K562 (cell line): Measurements from ENCODE around the gene SLCO6A1. TPM values are rescaled to one million over a fixed set of nuclear protein-coding genes. Genes with fewer than 3 reads are reported as not detected.
A peak's percentile ranks its signal among the peaks of the same experiment; 100 is the strongest.

ENCODE experiments used
- ATAC-seq: fragments of 200-7000 bp; cut with Tn5 transposase; 3 replicates; pipeline ENCODE4 v1.9.1; 2020; ENCODE audit warnings: moderate library complexity
- BruUV-seq: library from RNA; stranded (reverse); fragments of 400-500 nt; replicated peaks from 2 replicates; lab custom pipeline; 2021; lab: Mats Ljungman, UMichigan
- CTCF ChIA-PET: fragments of 300-600 bp; formaldehyde crosslinking; extraction: SDS; loops from one replicate; lab custom pipeline; 2021; ENCODE audit warnings: low intra/inter-chr PET ratio; lab: Yijun Ruan, JAX
- POLR2A ChIA-PET: fragments of 300-600, 350-650 bp; sonication (Branson Sonifier 250); formaldehyde crosslinking; extraction: SDS; loops from one replicate; lab custom pipeline; 2021; ENCODE audit warnings: antibody characterized with exemption, inconsistent platforms; lab: Yijun Ruan, JAX
- DNase-seq, 4 experiments: peaks; one replicate each; pipeline versions ENCODE4 v3.0.0 to v3.0.0-alpha.2; 2011 to 2018; ENCODE audit warnings: low spot score in 3 of 4, mixed read lengths in 3 of 4; ENCODE audit errors: extremely low read depth in 1 of 4
- FAIRE-seq: peaks from 2 replicates; lab custom pipeline; 2011; peaks lifted over from hg19 to GRCh38; lab: Jason Lieb, UNC
- H2AFZ ChIP-seq: 2 replicates; pipeline ENCODE4 v1.6.0; 2011; ENCODE audit warnings: low read depth, low read length, control low read depth, inconsistent platforms
- H3K27ac ChIP-seq: fragments of 200-600 bp; 3 replicates; pipeline ENCODE4 v1.8.0; 2011; ENCODE audit warnings: low read depth, mild to moderate bottlenecking, control low read depth, inconsistent platforms, low read length, moderate library complexity, mixed read lengths; ENCODE audit errors: extremely low read depth
- H3K27me3 ChIP-seq, 2 experiments: fragments of 300-600 bp in 1 of 2; 2 replicates in 1 of 2; 3 replicates in 1 of 2; pipeline versions ENCODE4 v1.6.0 to v1.8.0; 2011; ENCODE audit warnings: inconsistent platforms in 2 of 2, low read length in 2 of 2, mild to moderate bottlenecking in 1 of 2, mixed read lengths in 1 of 2, moderate library complexity in 1 of 2; ENCODE audit not compliant: control insufficient read depth in 2 of 2, insufficient read depth in 2 of 2
- H3K36me3 ChIP-seq: fragments of 300-600 bp; 3 replicates; pipeline ENCODE4 v1.8.0; 2011; ENCODE audit warnings: mild to moderate bottlenecking, low read length, inconsistent platforms; ENCODE audit not compliant: control insufficient read depth, insufficient read depth
- H3K4me1 ChIP-seq, 2 experiments: fragments of 200-600 bp in 1 of 2; replicated peaks in 1 of 2; 2 replicates in 1 of 2; 3 replicates in 1 of 2; pipeline versions ENCODE4 v1.5.1 to v1.8.0; 2011; ENCODE audit warnings: inconsistent platforms in 2 of 2, low read length in 2 of 2, mild to moderate bottlenecking in 1 of 2, mixed read lengths in 1 of 2, moderate library complexity in 1 of 2; ENCODE audit not compliant: control insufficient read depth in 2 of 2, insufficient read depth in 2 of 2
- H3K4me2 ChIP-seq: 2 replicates; pipeline ENCODE4 v1.6.1; 2011; ENCODE audit warnings: low read length, control low read depth, inconsistent platforms, mixed read lengths; ENCODE audit not compliant: insufficient read depth
- H3K4me3 ChIP-seq: fragments of 200-600 bp; sonication (generic), shearing (Covaris generic); 2 replicates; pipeline ENCODE4 v1.5.1; 2016; ENCODE audit warnings: control low read depth, inconsistent platforms
- H3K79me2 ChIP-seq: fragments of 200-600 bp; 3 replicates; pipeline ENCODE4 v1.8.0; 2011; ENCODE audit warnings: low read length, inconsistent platforms; ENCODE audit not compliant: control insufficient read depth, insufficient read depth
- H3K9ac ChIP-seq, 2 experiments: 2 replicates each; pipeline versions ENCODE4 v1.6.0 to v1.6.1; 2011; ENCODE audit warnings: low read depth in 2 of 2, low read length in 2 of 2, control low read depth in 1 of 2, inconsistent platforms in 1 of 2, mild to moderate bottlenecking in 1 of 2, mixed read lengths in 1 of 2; ENCODE audit not compliant: insufficient read depth in 1 of 2
- H3K9me1 ChIP-seq: one replicate; pipeline ENCODE4 v1.6.0; 2011; ENCODE audit warnings: inconsistent platforms, mild to moderate bottlenecking, low read length, moderate library complexity; ENCODE audit not compliant: control insufficient read depth, insufficient read depth
- H3K9me3 ChIP-seq: replicated peaks from 2 replicates; pipeline ENCODE4 v1.5.1; 2011; ENCODE audit warnings: low read depth, low read length, inconsistent platforms; ENCODE audit not compliant: control insufficient read depth, insufficient read depth
- H4K20me1 ChIP-seq: replicated peaks from 2 replicates; pipeline ENCODE4 v1.6.1; 2011; ENCODE audit warnings: low read length, inconsistent platforms, mixed read lengths; ENCODE audit not compliant: control insufficient read depth, insufficient read depth
- E2F1 ChIP-seq: sonication (generic); formaldehyde crosslinking; IDR thresholded peaks from 2 replicates; pipeline ENCODE4 v1.8.1; 2023; ENCODE audit warnings: mild to moderate bottlenecking, missing genetic modification reagents, moderate library complexity
- PBX2 ChIP-seq, 2 experiments: IDR thresholded peaks in 1 of 2; conservative IDR thresholded peaks in 1 of 2; 2 replicates each; pipeline ENCODE4 v1.6.1; 2016; ENCODE audit warnings: low read depth in 2 of 2, mild to moderate bottlenecking in 1 of 2, missing compliant biosample characterization in 1 of 2, missing genetic modification characterization in 1 of 2, moderate library complexity in 1 of 2
- WGBS: fragments of 100-300 bp; shearing (Covaris generic); methylation state at CpG from one replicate; pipeline ENCODE4 v1.1.6; 2016; ENCODE audit warnings: low coverage, mixed read lengths; ENCODE audit not compliant: insufficient coverage; ENCODE audit errors: missing lambda C conversion rate; 5-methylcytosine and 5-hydroxymethylcytosine counted together
- in situ Hi-C: fragments of 300-500 bp; cut with MboI; formaldehyde crosslinking; loops from 4 replicates; pipeline ENCODE4 v1.15.0; 2018; ENCODE audit warnings: inconsistent platforms, mixed read lengths
- intact Hi-C: fragments of 100-400 bp; cut with micrococcal nuclease; formaldehyde crosslinking; loops from 2 replicates; pipeline ENCODE4 v1.14.2; 2022
- polyA plus RNA-seq, 8 experiments: library from polyadenylated mRNA; depleted of rRNA in 4 of 8; stranded (reverse) in 5 of 8; unstranded in 3 of 8; fragments of >200 nt; fragmentation: Nextera tagmentation in 2 of 8; fragmentation: Illumina TruSeq in 1 of 8; extraction: Ambion mirVana in 2 of 8; extraction: Trizol in 1 of 8; gene quantifications; 2 replicates each; pipeline versions ENCODE4 v1.2.1 to v1.2.3, GENCODE V29; 2011 to 2014; ENCODE audit warnings: inconsistent platforms in 1 of 8, missing spikeins in 1 of 8
- total RNA-seq, 7 experiments: library from RNA; depleted of rRNA in 6 of 7; stranded (reverse); fragments of >200 nt in 6 of 7; fragmentation: Illumina TruSeq in 2 of 7; extraction: Trizol in 2 of 7; gene quantifications; 2 replicates each; pipeline versions ENCODE4 v1.2.1 to v1.2.3, GENCODE V29; 2011 to 2021; ENCODE audit warnings: low replicate concordance in 1 of 7

SLCO6A1 gene
- total and polyA plus RNA-seq, 9 of the 15 experiments (the other 6 are each of a cell fraction or from before 2014, with no cell fraction given), result 0.04 to 0.20 (median 0.11) TPM; not detected in 6

- 3% methylated on average over 5 of the region's 5 CpGs for WGBS
- Histone ChIP-seq H4K20me1 (no peaks in the 10 kb centered on the region), H3K27me3 (no peaks in the 10 kb centered on the region), H3K4me1 (no peaks in the 10 kb centered on the region), H3K4me3 (no peak overlapping the region), H3K9ac (no peak overlapping the region), H3K4me2 (no peak overlapping the region), H3K9me3 (no peaks in the 10 kb centered on the region), H3K79me2 (no peaks in the 10 kb centered on the region), H3K27ac (no peak overlapping the region), H3K36me3 (no peaks in the 10 kb centered on the region), H3K9me1 (no peaks in the 10 kb centered on the region), H2AFZ (no peak overlapping the region)
- ATAC-seq, result no peak
- no peak for DNase-seq
- CTCF ChIA-PET, result no interaction called here
- TF ChIP-seq E2F1 (CRISPR knock-in tag) (no peak), PBX2 (CRISPR knock-in tag; IDR thresholded peaks at IDR 0.05; ENCODE audit: low read depth) (no peak), PBX2 (tag; conservative IDR thresholded peaks at IDR 0.05; ENCODE audit: low read depth) (peak; percentile 63)
- FAIRE-seq, result no peak
- POLR2A ChIA-PET, result no interaction called here
- in situ Hi-C loops (loop anchor here (10.0 to 25.0 kb wide), 2 partner anchors 685 to 947 kb away; no protein-coding TSS in a partner anchor), intact Hi-C loops (loop anchor here (5.0 kb wide), 1 partner anchor 597 kb away; no protein-coding TSS in a partner anchor)
- BruUV-seq, result no TSS peak
Measured at GRCh38 chr5:102539996-102540728, 41.4 kb upstream of the SLCO6A1 start.
